NCI-H510A treated with DMSO at 0.1 percent for 48 hours (cell line): ENCODE results near the gene PTK6.

ENCODE experiments used
- DNase-seq: peaks from one replicate; lab custom pipeline; 2025; lab: John Stamatoyannopoulos, UW

The PTK6 gene

DNA sequence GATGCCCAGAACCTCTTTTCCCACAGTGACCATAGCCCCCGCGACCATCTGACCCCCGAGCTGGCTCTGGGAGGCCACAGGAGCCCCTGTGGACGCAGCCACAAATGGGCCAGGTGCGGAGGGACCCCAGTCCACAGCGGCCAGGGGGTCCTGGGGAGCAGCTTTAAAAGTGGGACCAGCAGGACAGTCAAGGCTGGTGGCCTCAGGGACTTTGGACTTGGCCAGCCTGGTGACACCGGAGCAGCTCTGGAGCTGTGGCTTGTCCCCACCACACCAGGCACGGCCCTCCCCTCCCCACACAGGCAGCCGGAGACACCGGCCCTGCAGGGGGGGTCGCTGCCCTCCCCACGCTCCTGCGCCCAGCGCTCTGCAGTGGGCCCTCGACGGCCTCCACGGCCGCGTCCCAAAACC lies 20.3 kb upstream of the PTK6 start:
- no peak for DNase-seq

DNA sequence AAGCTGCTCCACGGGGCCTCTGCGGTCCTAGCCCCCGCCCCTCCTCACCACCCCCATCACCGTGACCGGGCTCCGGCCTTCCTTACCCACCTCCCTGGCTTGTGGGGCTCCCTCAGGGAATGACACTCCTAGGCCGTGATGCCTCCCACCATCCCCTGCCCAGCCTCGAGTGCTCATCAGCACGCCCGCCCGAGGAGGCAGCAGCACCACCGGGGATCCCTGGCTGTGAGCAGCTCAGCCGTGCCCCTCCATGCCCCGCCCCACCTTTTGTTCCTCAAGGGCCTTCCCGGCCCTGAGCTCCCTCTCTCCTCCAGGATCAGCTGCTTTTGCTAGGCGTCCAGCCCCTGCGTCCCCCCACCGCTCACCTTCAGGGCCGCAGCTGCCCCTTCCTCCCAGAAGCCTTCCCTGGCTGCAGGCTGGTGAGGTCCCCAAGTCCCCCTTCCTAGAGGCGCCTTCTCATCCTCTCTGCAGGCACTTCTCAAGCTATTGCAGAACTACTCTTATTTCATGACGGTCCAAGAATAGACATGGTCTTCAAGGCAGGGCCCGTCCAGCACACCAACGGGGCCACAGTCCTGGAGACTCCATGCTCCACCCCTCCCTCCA lies 19.8 kb upstream of the PTK6 start:
- DNase-seq, result no peak

DNA sequence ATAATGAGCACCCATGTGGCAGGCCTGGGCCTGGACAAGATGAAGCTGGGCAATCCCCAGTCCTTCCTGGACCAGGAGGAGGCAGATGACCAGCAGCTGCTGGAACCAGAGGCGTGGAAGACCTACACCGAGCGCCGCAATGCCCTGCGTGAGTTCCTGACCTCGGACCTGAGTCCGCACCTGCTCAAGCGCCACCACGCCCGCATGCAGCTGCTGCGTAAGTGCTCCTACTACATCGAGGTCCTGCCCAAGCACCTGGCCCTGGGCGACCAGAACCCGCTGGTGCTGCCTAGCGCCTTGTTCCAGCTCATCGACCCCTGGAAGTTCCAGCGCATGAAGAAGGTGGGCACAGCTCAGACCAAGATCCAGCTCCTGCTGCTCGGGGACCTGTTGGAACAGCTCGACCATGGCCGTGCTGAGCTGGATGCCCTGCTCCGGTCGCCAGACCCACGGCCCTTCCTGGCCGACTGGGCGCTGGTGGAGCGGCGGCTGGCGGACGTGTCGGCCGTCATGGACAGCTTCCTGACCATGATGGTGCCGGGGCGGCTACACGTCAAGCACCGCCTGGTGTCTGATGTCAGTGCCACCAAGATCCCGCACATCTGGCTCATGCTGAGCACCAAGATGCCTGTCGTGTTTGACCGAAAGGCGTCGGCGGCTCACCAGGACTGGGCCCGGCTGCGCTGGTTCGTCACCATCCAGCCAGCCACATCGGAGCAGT lies 18.6 kb upstream of the PTK6 start:
- no peak for DNase-seq

GRCh38 chr20:63554361-63555278 lies 17.4 kb upstream of the PTK6 start:
- no peak for DNase-seq

DNA sequence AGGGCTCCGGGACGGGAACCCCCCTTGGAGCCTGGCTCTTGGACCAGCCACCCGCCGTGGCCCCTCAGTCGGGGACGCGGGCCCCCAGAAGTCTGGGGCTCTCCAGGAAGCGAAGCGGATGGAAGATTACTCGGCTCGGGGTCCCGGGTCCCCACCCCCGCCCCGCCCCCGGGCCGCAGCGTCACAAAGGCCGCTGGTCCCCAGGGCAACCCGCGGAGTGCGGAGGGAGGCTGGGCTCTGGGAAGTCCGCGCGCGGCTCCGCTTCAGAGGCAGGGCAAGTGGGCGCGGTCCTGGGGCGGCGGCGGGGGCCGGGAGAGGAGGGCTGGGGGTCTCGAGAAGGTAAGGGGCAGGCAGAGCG lies 16.7 kb upstream of the PTK6 start, which contains the start of gene FNDC11:
Gene FNDC11, plus strand, starts transcription at position 227 of the 358 bp plus-strand sequence. CDS start 1,505 bp downstream, outside the sequence.
- no peak for DNase-seq

DNA sequence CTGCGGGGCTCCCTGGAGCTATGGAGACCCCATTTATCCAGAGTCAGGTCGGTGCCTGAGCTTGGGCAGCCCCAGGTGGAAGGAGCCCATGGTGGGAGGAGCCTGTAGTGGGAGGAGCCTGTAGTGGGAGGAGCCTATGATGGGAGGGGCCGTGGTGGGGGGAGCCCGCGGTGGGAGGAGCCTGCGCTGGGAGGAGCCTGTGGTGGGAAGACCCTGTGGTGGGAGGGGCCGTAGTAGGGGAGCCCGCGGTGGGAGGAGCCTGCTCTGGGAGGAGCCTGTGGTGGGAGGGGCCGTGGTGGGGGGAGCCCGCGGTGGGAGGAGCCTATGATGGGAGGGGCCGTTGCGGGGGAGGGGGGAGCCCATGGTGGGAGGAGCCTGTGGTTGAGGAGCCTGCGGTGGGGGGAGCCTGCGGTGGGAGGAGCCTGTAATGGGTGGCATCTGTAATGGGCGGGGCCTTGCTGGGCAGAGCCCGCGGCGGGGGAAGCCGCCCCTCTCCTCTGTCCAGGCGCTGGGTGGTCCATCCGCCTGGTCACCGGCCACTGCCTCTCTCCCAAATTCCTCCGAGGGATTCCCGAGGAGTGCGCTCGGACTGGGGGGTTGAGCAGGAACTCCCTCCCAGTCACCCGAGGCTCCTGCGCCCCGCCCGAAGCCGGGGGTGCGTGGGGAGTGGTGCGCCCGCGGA lies 16.2 kb upstream of the PTK6 start:
- no peak for DNase-seq

DNA sequence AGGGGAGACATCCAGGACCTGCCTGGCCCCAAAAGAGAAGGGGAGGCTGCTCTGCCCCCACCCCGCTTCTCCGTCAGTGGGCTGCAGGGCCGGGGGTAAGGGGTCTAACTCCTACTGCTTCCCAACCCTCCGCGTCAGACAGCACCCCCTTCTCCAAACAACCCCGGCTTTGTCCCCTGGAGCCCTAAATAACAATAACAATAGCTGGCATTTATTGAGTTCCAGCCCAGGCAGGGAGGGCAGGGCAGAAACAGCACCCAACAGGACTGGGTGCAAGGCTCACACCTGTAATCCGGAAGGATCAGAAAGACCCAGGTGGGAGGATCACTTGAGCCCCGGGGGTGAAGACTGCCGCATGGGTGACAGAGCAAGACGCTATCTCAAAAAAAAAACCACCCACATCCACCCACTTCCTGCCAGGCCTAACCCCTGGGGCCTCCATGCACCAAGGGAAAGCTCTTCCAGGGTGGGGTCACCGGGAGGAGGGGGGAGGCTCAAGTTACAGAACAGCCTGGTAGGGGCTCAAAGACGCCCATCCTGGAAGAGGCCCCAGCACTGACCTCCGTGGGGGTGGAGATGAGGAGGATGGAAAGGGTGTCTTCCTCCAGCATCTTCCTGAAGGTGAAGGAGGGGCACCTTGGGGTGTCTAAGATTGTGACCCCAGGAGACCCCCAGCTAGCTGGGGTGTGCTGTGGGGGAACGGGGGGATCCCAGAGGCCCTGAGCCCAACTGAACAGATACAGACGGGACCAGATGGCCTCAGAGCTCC lies 15.5 kb upstream of the PTK6 start:
- DNase-seq, result no peak

GRCh38 chr20:63551068-63551467 lies 13.9 kb upstream of the PTK6 start:
- DNase-seq, result no peak

GRCh38 chr20:63549679-63550282 lies 12.6 kb upstream of the PTK6 start:
- no peak for DNase-seq

DNA sequence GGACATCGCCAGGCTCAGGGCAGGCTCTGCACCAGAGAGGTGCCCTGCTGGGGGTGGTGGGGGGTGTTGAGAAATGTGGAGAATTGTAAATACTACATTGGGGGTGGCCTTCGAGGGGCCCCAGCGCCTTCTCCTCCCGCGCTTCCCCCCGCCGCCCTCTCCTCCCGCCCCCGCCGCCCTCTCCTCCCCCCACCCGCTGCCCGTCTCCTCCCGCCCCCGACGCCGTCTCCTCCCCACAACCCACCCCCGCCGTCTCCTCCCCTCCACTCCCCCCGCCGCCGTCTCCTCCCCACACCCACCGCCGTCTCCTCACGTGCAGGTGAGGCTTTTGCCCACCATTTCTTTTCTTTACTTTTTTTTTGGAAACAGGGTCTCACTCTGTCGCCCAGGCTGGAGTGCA lies 11.8 kb upstream of the PTK6 start:
- DNase-seq, result no peak

DNA sequence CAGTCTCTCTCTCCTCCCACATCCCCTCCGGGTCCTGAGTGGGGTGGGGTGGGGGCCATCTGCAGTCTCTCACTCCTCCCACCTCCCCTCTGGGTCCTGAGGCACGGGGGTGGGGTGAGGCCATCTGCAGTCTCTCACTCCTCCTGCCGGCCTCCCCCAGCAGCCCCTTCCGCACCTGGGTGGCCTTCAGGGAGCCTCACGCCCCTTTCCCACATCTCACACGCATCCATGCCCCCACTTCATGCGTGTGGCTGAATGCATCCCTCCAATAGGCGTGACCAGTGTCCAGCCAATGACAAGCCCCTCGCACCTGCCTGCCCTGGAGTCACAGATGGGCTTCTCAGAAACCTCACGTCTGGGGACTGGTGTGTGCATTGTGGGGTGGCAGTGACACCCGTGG lies 11.4 kb upstream of the PTK6 start:
- no peak for DNase-seq

DNA sequence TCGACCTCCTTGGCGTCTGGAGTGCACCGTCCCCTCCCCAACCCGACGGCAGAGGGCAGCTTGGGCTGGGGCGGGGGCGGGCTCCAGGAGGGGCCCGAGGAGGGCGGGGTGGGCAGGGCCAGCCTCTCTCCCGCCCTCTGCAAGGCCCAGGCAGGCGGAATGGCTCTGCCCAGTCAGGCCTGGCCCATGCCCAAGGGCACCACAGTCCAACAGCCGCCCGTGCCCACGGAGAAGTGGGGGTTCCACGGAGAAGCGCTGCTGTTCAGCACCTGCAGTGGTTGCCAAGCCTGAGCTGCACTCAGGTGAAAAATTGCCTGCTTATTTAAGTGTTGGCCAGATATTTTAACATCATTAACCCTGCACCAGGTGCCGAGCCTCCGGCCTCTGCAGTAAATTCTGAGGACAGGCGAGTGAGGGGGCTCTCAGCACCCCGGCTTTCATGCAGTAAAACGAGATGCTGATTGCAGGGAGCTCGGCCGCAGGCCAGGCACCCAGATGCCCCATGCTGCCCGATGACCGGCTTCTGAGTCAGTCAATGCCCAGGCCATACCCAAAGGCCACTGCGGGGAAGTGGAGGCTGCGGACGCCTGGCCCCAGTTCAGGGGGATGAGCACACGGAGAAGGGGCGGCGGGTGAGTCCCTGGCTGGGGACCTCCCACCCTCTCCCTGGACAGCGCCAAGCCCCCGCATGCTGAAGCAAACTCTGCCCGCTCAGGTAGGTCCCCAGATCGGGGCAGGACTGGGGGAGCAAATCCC lies 10.7 kb upstream of the PTK6 start, which contains the start of gene SRMS:
Gene SRMS, minus strand, starts transcription at position 25 of the 756 bp plus-strand sequence. CDS start 286 bp downstream, outside the sequence.
- DNase-seq, result no peak

GRCh38 chr20:63546956-63547724 lies 10.0 kb upstream of the PTK6 start:
- no peak for DNase-seq

DNA sequence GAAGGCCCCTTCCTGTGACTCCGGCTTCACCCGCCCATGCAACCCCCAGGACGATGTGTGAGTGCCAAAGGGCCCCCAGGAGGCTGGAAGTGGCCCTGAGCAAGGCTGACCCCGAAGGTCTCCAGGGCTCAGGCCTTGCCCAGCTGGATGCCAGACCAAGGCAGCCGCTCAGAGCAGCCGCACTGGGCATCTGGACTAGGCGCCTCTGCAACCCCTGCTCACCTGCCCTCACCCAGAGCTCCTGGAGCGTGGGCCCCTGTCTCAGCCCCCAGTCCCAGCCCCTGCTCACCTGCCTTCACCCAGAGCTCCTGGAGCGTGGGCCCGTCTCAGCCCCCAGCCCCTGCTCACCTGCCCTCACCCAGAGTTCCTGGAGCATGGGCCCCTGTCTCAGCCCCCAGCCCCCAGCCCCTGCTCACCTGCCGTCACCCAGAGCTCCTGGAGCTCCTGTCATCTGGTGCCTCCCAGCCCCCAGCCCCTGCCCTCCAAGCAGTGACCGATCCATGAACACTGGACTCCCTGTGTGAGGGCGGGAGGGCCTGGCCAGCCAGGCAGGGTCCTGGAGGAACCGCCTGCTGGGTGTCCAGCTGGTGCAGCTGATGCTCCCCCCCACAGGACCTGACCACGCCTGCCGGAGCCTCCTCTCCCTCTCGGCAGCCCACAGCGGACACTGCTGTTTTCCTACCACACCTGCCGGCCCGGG lies 9.2 kb upstream of the PTK6 start:
- no peak for DNase-seq

DNA sequence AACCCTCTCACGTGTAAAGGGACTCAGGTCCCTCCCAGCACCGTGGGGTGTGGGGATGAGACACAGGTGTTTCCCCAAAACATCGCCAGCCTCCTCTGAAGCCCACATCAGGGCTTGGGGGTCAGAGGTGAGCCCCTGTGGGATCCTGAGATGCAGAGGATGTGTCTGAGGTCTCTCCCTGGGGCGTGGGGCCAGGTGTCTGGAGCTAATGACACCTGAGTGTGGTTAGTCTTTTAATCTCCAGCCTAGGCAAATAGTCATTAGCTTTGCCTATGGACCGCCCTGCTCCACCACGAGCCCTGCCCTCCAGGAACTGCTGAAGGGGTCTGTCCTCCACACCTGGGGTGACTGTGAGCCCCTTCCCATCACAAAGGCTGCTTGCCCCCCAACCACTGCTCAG lies 8.6 kb upstream of the PTK6 start:
- DNase-seq, result no peak

- no peak for DNase-seq
Observed at GRCh38 chr20:63544958-63545516, 7.9 kb upstream of the PTK6 start.

DNA sequence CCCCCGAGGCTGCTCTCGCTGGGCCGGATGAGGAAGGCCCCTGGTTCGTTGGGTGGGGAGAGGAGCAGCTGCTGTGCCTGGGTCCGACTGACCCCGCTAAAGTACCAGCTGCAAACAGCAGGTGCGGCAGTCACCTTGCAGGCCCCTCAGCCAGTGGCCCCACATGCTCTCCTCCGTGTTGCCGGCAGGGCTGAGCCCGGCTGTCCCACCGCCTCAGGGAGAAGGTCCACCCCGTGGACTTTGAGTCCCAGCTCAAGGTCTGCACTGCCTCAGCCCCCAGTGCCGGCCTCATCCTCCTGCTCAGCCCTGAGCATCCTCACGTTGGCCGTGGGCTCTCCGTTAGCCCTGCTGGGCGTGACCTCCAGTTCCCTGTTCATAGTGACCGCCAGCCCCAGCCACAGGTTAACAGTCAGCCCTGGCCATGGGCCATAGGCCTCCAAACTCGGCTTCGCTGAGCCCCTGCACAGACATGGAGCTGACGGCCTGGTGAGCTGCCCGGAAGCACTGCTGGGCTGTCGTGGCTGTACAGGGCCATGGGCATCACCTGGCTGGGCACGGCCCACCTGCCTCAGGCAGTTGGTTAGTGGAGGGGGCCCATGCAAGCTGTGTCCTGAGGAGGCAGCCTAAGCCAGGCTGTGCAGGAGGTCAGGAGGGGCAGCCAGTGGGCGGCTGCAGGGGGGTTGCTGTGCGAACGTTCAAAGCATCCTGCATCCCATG lies 7.2 kb upstream of the PTK6 start:
- DNase-seq, result no peak

GRCh38 chr20:63543733-63544132 lies 6.6 kb upstream of the PTK6 start:
- no peak for DNase-seq
